Upper lobe of left lung (tissue), 6 donors: ENCODE results near the gene ATPAF2. TPM values are rescaled to one million over a fixed set of nuclear protein-coding genes. Genes with fewer than 3 reads are reported as not detected.
A peak's percentile ranks its signal among the peaks of the same experiment; 100 is the strongest.

ENCODE experiments used
- ATAC-seq, 2 donors: fragments of 200-7000 bp; cut with Tn5 transposase; one replicate each; pipeline ENCODE4 v1.9.1; 2022; ENCODE audit warnings: mild to moderate bottlenecking in 2 of 2, moderate library complexity in 2 of 2; ENCODE audit not compliant: low FRiP score in 2 of 2
- DNase-seq, 2 donors: peaks; one replicate each; pipeline ENCODE4 v3.0.0-alpha.2; 2019 to 2020
- H3K27ac ChIP-seq, 4 donors: fragments of 200-600 bp; sonication (generic); one replicate each; pipeline ENCODE4 v1.5.1; 2016 to 2019
- H3K27me3 ChIP-seq, 4 donors: fragments of 200-600 bp; sonication (generic); one replicate each; pipeline ENCODE4 v1.5.1; 2017 to 2019
- H3K36me3 ChIP-seq, 4 donors: fragments of 200-600 bp; sonication (generic); one replicate each; pipeline ENCODE4 v1.5.1; 2016 to 2019
- H3K4me1 ChIP-seq, 4 donors: fragments of 200-600 bp; sonication (generic); one replicate each; pipeline ENCODE4 v1.5.1; 2018 to 2019
- H3K4me3 ChIP-seq, 4 donors: fragments of 200-600 bp; sonication (generic); one replicate each; pipeline ENCODE4 v1.5.1; 2017 to 2019; ENCODE audit warnings: mild to moderate bottlenecking in 2 of 4, moderate library complexity in 1 of 4
- H3K9me3 ChIP-seq, 4 donors: fragments of 200-600 bp; sonication (generic); one replicate each; pipeline ENCODE4 v1.5.1; 2018 to 2019
- CTCF ChIP-seq, 6 experiments: fragments of 450-650 bp in 4 of 6; fragments of 200-600 bp in 2 of 6; sonication (generic) in 2 of 6; IDR thresholded peaks; one replicate each; pipeline ENCODE4 v1.5.1; 2016 to 2019; ENCODE audit warnings: antibody characterized with exemption in 6 of 6
- EP300 ChIP-seq, 4 donors: sonication (generic); formaldehyde crosslinking; IDR thresholded peaks; one replicate each; pipeline ENCODE4 v1.5.1; 2017; ENCODE audit warnings: antibody characterized with exemption in 4 of 4, control low read depth in 2 of 4
- POLR2A ChIP-seq, 4 donors: fragments of 450-650 bp; IDR thresholded peaks; one replicate each; pipeline ENCODE4 v1.5.1; 2016 to 2017; ENCODE audit warnings: antibody characterized with exemption in 4 of 4, mild to moderate bottlenecking in 2 of 4
- POLR2AphosphoS5 ChIP-seq, 2 donors: sonication (generic); formaldehyde crosslinking; IDR thresholded peaks; one replicate each; pipeline ENCODE4 v1.5.1; 2017; ENCODE audit warnings: antibody characterized with exemption in 2 of 2
- whole genome bisulfite sequencing, 2 donors: methylation state at CpG; one replicate each; pipeline ENCODE4 v1.1.5; 2017 to 2018; 5-methylcytosine and 5-hydroxymethylcytosine counted together
- total RNA-seq, 6 donors: library from RNA; depleted of rRNA in 4 of 6; stranded (reverse); fragments of >200 nt in 4 of 6; gene quantifications; one replicate each; pipeline versions ENCODE4 v1.1.0 to v1.2.1, GENCODE V29; 2016 to 2021
- donor health status: DM: no; HTN: no; CAD: no; lungs with moderate emphysema.
- donor health status: DM: no; HTN: yes; CAD: no; lungs with severe emphysema.

ATPAF2 gene
- total RNA-seq, 6 donors from 2014 or later, result 19.2 to 68.1 (median 30.7) TPM

- Histone ChIP-seq H3K4me1 (no peaks in the 10 kb centered on the region), H3K4me3 (no peak overlapping the region), H3K27me3 (no peaks in the 10 kb centered on the region), H3K9me3 (no peaks in the 10 kb centered on the region), H3K36me3 (peaks cover 0 to 50% (median 27%) of the 10 kb centered on the region in 4 donors), H3K27ac (no peak overlapping the region)
- DNase-seq, result peak in 1 of 2 donors; percentile 76
- no peak for ATAC-seq
- TF ChIP-seq EP300 (IDR thresholded peaks at IDR 0.05) (no peak), POLR2AphosphoS5 (IDR thresholded peaks at IDR 0.05) (no peak), CTCF (IDR thresholded peaks at IDR 0.05) (no peak)
- WGBS, 2 donors, result 92 to 96% methylated on average over 15 of the region's 15 CpGs
Measured at GRCh38 chr17:18018411-18018921, 20.5 kb downstream of the ATPAF2 start.

GRCh38 chr17:18017958-18018357 is 21.0 kb downstream of the ATPAF2 start:
- TF ChIP-seq CTCF (IDR thresholded peaks at IDR 0.05) (no peak), EP300 (IDR thresholded peaks at IDR 0.05) (no peak), POLR2AphosphoS5 (IDR thresholded peaks at IDR 0.05) (no peak), POLR2A (IDR thresholded peaks at IDR 0.05) (no peak)
- Histone ChIP-seq H3K36me3 (peaks cover 0 to 50% (median 27%) of the 10 kb centered on the region in 4 donors), H3K9me3 (no peaks in the 10 kb centered on the region), H3K27ac (no peak overlapping the region), H3K4me3 (no peak overlapping the region), H3K27me3 (no peaks in the 10 kb centered on the region), H3K4me1 (no peaks in the 10 kb centered on the region)
- WGBS, 2 donors, result 66 to 72% methylated on average over 3 of the region's 3 CpGs
- ATAC-seq (no peak), DNase-seq (no peak)

- peaks cover 0 to 46% (median 23%) of the 10 kb centered on the region in 4 donors for H3K36me3 ChIP-seq
- WGBS, 2 donors, result 86 to 97% methylated on average over 12 of the region's 12 CpGs
Measured at GRCh38 chr17:18016426-18016825, 22.5 kb downstream of the ATPAF2 start.

GRCh38 chr17:18015593-18015992 is 23.4 kb downstream of the ATPAF2 start:
- no peaks in the 10 kb centered on the region for H3K9me3 ChIP-seq
- H3K36me3 ChIP-seq, result peaks cover 0 to 41% (median 16%) of the 10 kb centered on the region in 4 donors
- H3K27ac ChIP-seq, result no peak overlapping the region
- ATAC-seq (no peak), DNase-seq (no peak)
- H3K27me3 ChIP-seq, result no peaks in the 10 kb centered on the region
- H3K4me1 ChIP-seq, result no peaks in the 10 kb centered on the region
- H3K4me3 ChIP-seq, result no peak overlapping the region
- TF ChIP-seq CTCF (IDR thresholded peaks at IDR 0.05) (no peak), EP300 (IDR thresholded peaks at IDR 0.05) (no peak), POLR2A (IDR thresholded peaks at IDR 0.05) (no peak), POLR2AphosphoS5 (IDR thresholded peaks at IDR 0.05) (no peak)
- WGBS, 2 donors, result 87 to 95% methylated on average over 3 to 5 of the region's 5 CpGs

More at GRCh38 chr17:18016426-18016825, 22.5 kb downstream of the ATPAF2 start:
- TF ChIP-seq POLR2AphosphoS5 (IDR thresholded peaks at IDR 0.05) (no peak), EP300 (IDR thresholded peaks at IDR 0.05) (no peak), CTCF (IDR thresholded peaks at IDR 0.05) (no peak), POLR2A (IDR thresholded peaks at IDR 0.05) (no peak)
- no peaks in the 10 kb centered on the region for H3K4me1 ChIP-seq
- H3K9me3 ChIP-seq, result no peaks in the 10 kb centered on the region
- no peak overlapping the region for H3K4me3 ChIP-seq
- DNase-seq (no peak), ATAC-seq (no peak)
- no peaks in the 10 kb centered on the region for H3K27me3 ChIP-seq
- no peak overlapping the region for H3K27ac ChIP-seq

GRCh38 chr17:18014006-18014405 is 25.0 kb downstream of the ATPAF2 start:
- H3K27ac ChIP-seq, result no peak overlapping the region
- 94 to 100% methylated on average over 6 of the region's 6 CpGs for WGBS, 2 donors
- no peaks in the 10 kb centered on the region for H3K4me1 ChIP-seq

More at GRCh38 chr17:18014006-18014405, 25.0 kb downstream of the ATPAF2 start:
- Histone ChIP-seq H3K4me3 (no peak overlapping the region), H3K27me3 (no peaks in the 10 kb centered on the region), H3K36me3 (peaks cover 0 to 37% (median 16%) of the 10 kb centered on the region in 4 donors), H3K9me3 (no peaks in the 10 kb centered on the region)
- DNase-seq (no peak), ATAC-seq (no peak)
- TF ChIP-seq POLR2A (IDR thresholded peaks at IDR 0.05), result no peak
- TF ChIP-seq POLR2AphosphoS5 (IDR thresholded peaks at IDR 0.05), result no peak
- TF ChIP-seq EP300 (IDR thresholded peaks at IDR 0.05), result no peak
- TF ChIP-seq CTCF (IDR thresholded peaks at IDR 0.05), result no peak
